A673 (cell line): ENCODE measurements around the gene RAB3GAP2.

Experiments used
- EZH2 ChIP-seq: fragments of 200-600 bp; sonication (generic); IDR thresholded peaks from 2 replicates; pipeline ENCODE4 v1.6.1; 2017; ENCODE audit warnings: borderline replicate concordance, low read depth, mild to moderate bottlenecking, mixed read lengths, antibody characterized with exemption, low read length; ENCODE audit not compliant: poor library complexity, severe bottlenecking
- TF ChIP-seq, protein P1 (sequence below): fragments of 300-800, 200-600 bp; sonication (generic); conservative IDR thresholded peaks from 2 replicates; pipeline ENCODE4 v1.5.1; 2017; ENCODE audit warnings: low read depth, mild to moderate bottlenecking, antibody characterized with exemption, low read length, moderate library complexity, mixed read lengths

DNA sequence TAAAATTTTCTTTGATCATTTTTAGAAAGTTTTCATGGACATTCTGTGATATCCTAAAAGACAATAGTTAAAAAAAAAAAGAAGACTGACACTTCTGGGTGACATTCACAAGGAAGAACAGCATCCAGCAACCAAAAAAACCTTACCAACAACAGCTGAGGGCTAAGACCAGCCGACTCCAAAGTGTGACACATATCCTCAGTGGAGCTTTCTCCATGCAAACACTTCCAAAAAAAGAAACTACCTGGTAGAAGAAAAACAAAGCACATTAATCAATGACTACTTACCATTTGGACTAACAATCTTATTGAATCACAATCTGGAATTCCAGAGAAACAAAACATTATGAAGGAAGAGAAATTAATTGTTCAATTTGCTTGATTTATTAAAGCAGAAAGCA, 90.1 kb downstream of the RAB3GAP2 start:
- TF ChIP-seq, protein P1, sequence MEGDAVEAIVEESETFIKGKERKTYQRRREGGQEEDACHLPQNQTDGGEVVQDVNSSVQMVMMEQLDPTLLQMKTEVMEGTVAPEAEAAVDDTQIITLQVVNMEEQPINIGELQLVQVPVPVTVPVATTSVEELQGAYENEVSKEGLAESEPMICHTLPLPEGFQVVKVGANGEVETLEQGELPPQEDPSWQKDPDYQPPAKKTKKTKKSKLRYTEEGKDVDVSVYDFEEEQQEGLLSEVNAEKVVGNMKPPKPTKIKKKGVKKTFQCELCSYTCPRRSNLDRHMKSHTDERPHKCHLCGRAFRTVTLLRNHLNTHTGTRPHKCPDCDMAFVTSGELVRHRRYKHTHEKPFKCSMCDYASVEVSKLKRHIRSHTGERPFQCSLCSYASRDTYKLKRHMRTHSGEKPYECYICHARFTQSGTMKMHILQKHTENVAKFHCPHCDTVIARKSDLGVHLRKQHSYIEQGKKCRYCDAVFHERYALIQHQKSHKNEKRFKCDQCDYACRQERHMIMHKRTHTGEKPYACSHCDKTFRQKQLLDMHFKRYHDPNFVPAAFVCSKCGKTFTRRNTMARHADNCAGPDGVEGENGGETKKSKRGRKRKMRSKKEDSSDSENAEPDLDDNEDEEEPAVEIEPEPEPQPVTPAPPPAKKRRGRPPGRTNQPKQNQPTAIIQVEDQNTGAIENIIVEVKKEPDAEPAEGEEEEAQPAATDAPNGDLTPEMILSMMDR: no peak
- no peak for TF ChIP-seq EZH2
